GM19397 (cell line): ENCODE results near the gene GCNT2.
"Not testable (repeated sequence)": the region's sequence is repeated elsewhere in the genome, so short reads cannot be mapped to it uniquely, and the experiment has no call there.

Experiments
- ATAC-seq: cut with Tn5 transposase; IDR thresholded peaks from one replicate; pipeline ENCODE4 v1.9.1; 2021; ENCODE audit warnings: mild to moderate bottlenecking, moderate library complexity; ENCODE audit not compliant: unreplicated experiment

Gene GCNT2

GRCh38 chr6:10543488-10543887 lies 22.3 kb downstream of the GCNT2 start:
- ATAC-seq = no peak

GRCh38 chr6:10545482-10545881 lies 24.3 kb downstream of the GCNT2 start:
- ATAC-seq = no peak

GRCh38 chr6:10547809-10548208 lies 26.7 kb downstream of the GCNT2 start:
- ATAC-seq = no peak

DNA sequence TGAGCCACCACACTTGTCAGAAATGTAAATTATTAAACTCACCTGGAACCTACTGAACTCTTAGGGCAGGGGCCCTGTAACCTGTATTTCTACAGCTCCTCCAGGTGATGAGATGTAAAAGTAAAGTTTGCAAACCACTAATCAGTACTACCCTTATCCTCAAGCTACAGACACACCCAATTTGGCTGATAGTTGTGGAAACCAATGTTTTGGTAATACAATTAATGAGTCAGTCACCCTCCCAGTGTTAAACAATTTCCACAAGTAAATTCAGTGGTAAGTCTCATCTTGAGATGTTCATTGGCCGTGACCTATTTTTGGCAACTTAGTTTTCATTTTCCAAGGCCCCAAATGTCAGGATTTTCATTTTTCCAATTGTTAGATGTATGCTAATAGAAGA lies 29.6 kb downstream of the GCNT2 start:
- ATAC-seq = no peak

GRCh38 chr6:10552270-10552810 lies 31.2 kb downstream of the GCNT2 start:
- ATAC-seq = no peak

- ATAC-seq = no peak
Observed at GRCh38 chr6:10553871-10554270, 32.7 kb downstream of the GCNT2 start.

DNA sequence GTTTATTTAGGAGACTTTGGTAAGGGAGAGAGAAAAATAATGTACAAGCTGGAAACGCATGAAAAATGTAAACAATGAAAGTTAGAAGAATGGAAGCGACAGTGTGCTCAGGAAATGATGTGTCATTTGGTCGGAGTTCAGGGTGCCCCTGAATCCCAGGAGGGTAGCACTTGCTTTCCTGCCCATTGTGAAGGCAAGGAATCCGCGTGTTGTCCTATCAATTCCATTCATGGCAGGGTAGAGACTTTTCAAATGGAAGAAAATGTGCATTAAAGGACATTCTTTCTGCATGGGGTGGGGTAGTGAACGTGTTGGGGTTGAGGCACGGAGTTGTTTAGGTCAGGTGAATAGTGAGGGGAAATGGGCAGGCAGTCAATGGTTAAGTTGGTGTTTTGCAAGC lies 33.7 kb downstream of the GCNT2 start:
- ATAC-seq = no peak

- no peak for ATAC-seq
Observed at GRCh38 chr6:10555625-10556309, 34.6 kb downstream of the GCNT2 start.

- ATAC-seq = no peak
Observed at GRCh38 chr6:10556589-10556988, 35.4 kb downstream of the GCNT2 start.

GRCh38 chr6:10556992-10557391 lies 35.8 kb downstream of the GCNT2 start:
- no peak for ATAC-seq

DNA sequence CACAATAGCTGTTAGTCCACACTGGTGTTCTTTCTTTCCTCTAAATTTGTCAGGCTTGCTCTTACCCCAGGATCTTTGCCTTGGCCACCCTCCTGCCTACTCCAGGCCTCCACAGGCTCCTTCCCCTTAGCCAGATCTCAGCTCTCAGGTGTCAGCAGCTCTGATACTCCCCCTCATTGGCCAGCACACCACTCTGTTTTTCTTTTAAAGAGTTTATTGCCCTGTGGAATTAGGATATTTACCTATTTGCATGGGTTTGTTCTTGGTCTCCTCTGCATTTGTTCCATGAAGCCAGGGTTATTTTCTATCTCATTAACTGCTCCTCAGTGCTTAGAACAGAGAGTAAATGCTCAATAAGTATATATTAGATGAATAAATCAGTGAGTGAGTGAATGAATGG lies 36.8 kb downstream of the GCNT2 start:
- no peak for ATAC-seq

GRCh38 chr6:10558565-10558964 lies 37.4 kb downstream of the GCNT2 start:
- ATAC-seq = no peak

DNA sequence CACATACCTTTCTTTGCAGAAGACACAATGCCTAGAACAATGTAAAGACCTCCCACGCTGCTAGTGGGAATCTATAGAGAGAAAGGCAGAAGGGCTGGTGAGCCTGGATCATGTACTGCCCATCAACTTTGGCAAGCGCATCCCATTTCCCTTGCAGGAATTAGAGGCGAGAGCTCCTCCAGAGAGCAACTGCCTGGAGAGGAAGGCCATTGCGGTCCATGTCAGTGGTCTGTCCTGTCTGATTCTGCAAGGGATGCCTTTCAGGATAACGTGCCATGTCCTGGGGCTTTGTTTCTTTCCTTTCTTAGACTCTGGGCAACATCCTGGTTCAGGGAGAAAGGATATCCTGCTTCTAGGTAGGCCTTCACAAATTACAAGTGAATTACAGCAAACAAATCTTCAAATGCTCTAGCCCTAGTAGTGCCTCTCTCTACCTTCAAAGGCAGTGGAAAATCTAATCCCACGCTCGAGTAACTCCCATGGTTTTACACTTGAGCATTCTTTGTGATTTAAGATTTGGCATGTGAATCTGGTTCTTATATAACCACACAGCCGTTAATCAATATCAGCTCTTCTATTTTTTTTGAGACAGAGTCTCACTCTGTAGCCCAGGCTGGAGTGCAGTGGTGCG lies 38.5 kb downstream of the GCNT2 start:
- no peak for ATAC-seq

- ATAC-seq = no peak
Observed at GRCh38 chr6:10561611-10562199, 40.6 kb downstream of the GCNT2 start.

DNA sequence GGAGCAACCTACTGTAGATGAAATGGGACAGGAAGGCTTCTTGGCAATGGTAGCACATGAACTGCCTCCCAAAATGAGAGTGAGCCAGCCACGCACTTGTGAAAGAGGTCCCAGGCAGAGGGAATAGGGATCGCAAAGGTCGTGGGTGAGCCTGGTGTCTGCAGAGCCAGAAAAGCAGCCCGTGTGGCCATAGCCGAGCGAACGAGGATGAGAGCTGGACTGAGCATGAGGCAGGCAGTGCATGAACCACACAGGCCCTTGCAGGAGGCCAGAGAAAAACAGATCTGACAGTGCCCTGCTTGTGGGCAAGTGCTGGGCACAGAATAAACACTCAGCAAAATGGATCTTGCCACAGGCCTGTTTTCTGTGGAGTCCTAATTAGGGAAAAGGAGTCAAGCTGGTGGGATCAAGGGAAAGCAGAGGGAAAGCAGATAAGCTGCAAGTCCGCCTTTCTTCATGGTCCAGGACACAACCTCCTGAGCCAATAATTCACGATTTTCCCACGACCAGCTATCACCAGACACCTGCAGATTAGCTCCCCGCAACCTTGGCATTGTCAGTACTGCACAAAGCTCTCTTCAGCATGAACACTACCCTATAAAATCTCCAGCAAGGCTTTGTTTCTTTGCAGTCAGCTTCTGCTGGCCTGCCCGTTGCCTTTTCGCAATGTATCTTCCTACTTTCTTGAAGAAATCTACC lies 44.0 kb downstream of the GCNT2 start:
- ATAC-seq = no peak

GRCh38 chr6:10565913-10566312 lies 44.8 kb downstream of the GCNT2 start:
- ATAC-seq = no peak

GRCh38 chr6:10567256-10568026 lies 46.3 kb downstream of the GCNT2 start:
- ATAC-seq = no peak

DNA sequence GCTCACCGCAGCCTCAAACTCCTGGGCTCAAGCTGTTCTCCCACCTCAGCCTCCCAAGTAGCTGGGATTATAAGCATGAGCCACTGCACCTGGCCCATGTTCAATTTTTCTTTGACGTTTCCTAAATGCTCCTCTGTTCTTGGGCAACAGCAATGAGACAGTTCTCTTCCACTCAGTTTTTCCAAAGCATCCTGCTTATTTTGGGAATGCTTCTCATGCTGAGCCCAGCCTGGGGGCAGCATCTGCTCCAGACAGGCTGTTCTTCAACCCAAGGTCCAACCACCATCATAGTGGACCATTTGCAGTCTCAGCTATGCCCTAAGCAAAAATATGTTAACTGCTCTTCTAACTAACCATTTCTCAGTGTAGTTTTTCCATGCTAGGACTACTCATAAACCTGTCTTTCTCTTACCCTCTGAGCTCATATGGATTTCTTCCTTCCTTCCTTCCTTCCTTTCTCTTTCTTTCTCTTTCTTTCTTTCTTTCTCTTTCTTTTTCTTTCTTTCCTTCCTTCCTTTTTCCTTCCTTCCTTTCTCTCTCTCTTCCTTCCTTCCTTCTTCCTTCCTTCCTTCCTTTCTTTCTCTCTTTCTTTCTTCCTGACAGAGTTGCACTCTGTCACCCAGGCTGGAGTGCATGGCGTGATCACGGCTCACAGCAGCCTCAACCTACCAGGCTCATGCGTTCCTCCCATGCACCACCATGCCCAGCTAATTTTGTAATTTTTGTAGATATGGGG lies 48.4 kb downstream of the GCNT2 start:
- ATAC-seq = no peak

- not testable (repeated sequence) for ATAC-seq
Observed at GRCh38 chr6:10575519-10575918, 54.4 kb downstream of the GCNT2 start.

DNA sequence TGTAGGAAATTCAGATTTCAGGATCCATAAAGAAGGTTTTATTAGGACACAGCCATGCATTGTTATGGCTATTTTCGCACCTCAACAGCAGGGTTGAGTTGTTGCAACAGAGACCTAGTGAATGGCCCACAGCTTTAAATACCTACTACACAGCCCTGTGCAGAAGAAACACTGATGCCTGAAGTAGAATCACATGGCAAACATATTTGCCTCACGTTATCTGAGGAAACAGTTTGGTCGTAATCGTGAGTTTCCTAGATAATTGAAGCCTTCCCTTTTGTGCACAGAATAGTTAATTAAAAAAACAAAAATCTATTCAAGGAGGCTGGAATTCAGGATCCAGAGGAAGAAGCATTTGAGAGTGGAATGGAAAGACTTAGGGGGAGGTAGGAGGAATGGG lies 55.1 kb downstream of the GCNT2 start:
- ATAC-seq = no peak
